SU-DHL-6 (cell line): ENCODE measurements around the gene MAN1B1.

ENCODE experiments used
- H2AFZ ChIP-seq: fragments of 200-600 bp; sonication (generic); 2 replicates; pipeline ENCODE4 v1.6.1; 2014; ENCODE audit warnings: low read depth, mild to moderate bottlenecking, moderate library complexity, mixed read lengths, antibody characterized with exemption, low read length; ENCODE audit not compliant: severe bottlenecking
- H3F3A ChIP-seq: fragments of 200-600 bp; shearing (Covaris generic); 2 replicates; pipeline ENCODE4 v1.6.0; 2016; ENCODE audit warnings: antibody characterized with exemption, mild to moderate bottlenecking; ENCODE audit not compliant: insufficient read depth
- H3K27ac ChIP-seq: fragments of 200-600 bp; sonication (generic); 2 replicates; pipeline ENCODE4 v1.5.1; 2016; ENCODE audit warnings: low read depth, mild to moderate bottlenecking, low read length, moderate library complexity, mixed read lengths
- H3K27me3 ChIP-seq: fragments of 200-600 bp; sonication (generic), shearing (Covaris generic); 2 replicates; pipeline ENCODE4 v1.6.0; 2014; ENCODE audit warnings: mild to moderate bottlenecking, low read length
- H3K36me3 ChIP-seq: fragments of 200-600 bp; sonication (generic); 2 replicates; pipeline ENCODE4 v1.6.1; 2014; ENCODE audit warnings: mild to moderate bottlenecking, low read length, mixed read lengths
- H3K4me2 ChIP-seq: fragments of 300-600, 200-600 bp; shearing (Covaris generic), sonication (generic); 2 replicates; pipeline ENCODE4 v1.6.0; 2014; ENCODE audit warnings: low read length, low read depth, mild to moderate bottlenecking; ENCODE audit not compliant: poor library complexity, severe bottlenecking
- H3K4me3 ChIP-seq: fragments of 200-600 bp; sonication (generic); 2 replicates; pipeline ENCODE4 v1.5.1; 2014; ENCODE audit warnings: antibody characterized with exemption, low read length, mild to moderate bottlenecking, mixed read lengths; ENCODE audit not compliant: insufficient read depth, poor library complexity, severe bottlenecking
- H3K79me2 ChIP-seq: fragments of 200-600 bp; sonication (generic); 2 replicates; pipeline ENCODE4 v1.6.1; 2014; ENCODE audit warnings: mild to moderate bottlenecking, low read length, moderate library complexity; ENCODE audit not compliant: insufficient read depth
- H3K9ac ChIP-seq: fragments of 200-600 bp; sonication (generic); 2 replicates; pipeline ENCODE4 v1.7.0; 2014; ENCODE audit warnings: mild to moderate bottlenecking, low read length
- H3K9me2 ChIP-seq: fragments of 200-600 bp; sonication (generic); replicated peaks from 2 replicates; pipeline ENCODE4 v1.6.1; 2014; ENCODE audit warnings: low read length; ENCODE audit not compliant: insufficient read depth
- H3K9me3 ChIP-seq: fragments of 200-600 bp; sonication (generic); 2 replicates; pipeline ENCODE4 v1.6.1; 2014; ENCODE audit warnings: low read length, mixed read lengths; ENCODE audit not compliant: insufficient read depth
- H4K20me1 ChIP-seq: fragments of 200-600 bp; sonication (generic); 2 replicates; pipeline ENCODE4 v1.6.1; 2014; ENCODE audit warnings: low read depth, mild to moderate bottlenecking, antibody characterized with exemption, low read length, moderate library complexity, mixed read lengths
- EZH2phosphoT487 ChIP-seq: fragments of 200-600 bp; sonication (generic), shearing (Covaris generic); conservative IDR thresholded peaks from 2 replicates; pipeline ENCODE4 v1.6.1; 2018; ENCODE audit warnings: mild to moderate bottlenecking, antibody characterized with exemption, low read length, moderate library complexity, mixed read lengths
- TF ChIP-seq, protein P1 (sequence below): fragments of 200-600 bp; sonication (generic); IDR thresholded peaks from one replicate; pipeline ENCODE4 v1.5.1; 2017; ENCODE audit warnings: antibody characterized with exemption, mild to moderate bottlenecking, low read length, moderate library complexity; ENCODE audit not compliant: insufficient read depth, poor library complexity, severe bottlenecking

MAN1B1 gene

DNA sequence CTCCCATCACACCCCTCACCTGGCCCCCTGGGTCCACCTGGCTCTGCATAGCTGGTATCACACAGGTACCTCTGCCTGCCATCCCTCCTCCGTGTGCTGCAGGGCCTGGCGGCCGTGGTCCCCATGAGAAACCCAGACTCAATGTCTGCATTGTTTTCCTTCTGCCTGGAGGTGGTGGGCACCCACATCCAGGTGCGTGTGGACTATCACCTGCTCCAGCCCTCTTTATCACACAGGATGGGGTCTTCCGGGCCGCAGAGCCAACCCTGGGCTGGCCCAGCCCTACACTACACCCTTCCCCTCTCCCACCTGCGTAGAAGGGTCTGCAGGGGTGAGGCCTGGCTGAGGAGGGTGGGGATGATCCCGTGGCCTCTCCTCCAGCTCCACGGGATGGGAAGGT is 47.9 kb upstream of the MAN1B1 start:
- Histone ChIP-seq H2AFZ (no peak overlapping the region), H4K20me1 (no peaks in the 10 kb centered on the region), H3K9me2 (no peaks in the 10 kb centered on the region), H3K79me2 (no peaks in the 10 kb centered on the region), H3K4me3 (no peak overlapping the region), H3K36me3 (no peaks in the 10 kb centered on the region), H3K4me2 (no peak overlapping the region), H3K9me3 (no peaks in the 10 kb centered on the region), H3K27ac (no peak overlapping the region), H3F3A (no peaks in the 10 kb centered on the region), H3K27me3 (no peaks in the 10 kb centered on the region), H3K9ac (no peak overlapping the region)
- no peak for TF ChIP-seq EZH2phosphoT487
- TF ChIP-seq, protein P1, sequence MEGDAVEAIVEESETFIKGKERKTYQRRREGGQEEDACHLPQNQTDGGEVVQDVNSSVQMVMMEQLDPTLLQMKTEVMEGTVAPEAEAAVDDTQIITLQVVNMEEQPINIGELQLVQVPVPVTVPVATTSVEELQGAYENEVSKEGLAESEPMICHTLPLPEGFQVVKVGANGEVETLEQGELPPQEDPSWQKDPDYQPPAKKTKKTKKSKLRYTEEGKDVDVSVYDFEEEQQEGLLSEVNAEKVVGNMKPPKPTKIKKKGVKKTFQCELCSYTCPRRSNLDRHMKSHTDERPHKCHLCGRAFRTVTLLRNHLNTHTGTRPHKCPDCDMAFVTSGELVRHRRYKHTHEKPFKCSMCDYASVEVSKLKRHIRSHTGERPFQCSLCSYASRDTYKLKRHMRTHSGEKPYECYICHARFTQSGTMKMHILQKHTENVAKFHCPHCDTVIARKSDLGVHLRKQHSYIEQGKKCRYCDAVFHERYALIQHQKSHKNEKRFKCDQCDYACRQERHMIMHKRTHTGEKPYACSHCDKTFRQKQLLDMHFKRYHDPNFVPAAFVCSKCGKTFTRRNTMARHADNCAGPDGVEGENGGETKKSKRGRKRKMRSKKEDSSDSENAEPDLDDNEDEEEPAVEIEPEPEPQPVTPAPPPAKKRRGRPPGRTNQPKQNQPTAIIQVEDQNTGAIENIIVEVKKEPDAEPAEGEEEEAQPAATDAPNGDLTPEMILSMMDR: no peak

DNA sequence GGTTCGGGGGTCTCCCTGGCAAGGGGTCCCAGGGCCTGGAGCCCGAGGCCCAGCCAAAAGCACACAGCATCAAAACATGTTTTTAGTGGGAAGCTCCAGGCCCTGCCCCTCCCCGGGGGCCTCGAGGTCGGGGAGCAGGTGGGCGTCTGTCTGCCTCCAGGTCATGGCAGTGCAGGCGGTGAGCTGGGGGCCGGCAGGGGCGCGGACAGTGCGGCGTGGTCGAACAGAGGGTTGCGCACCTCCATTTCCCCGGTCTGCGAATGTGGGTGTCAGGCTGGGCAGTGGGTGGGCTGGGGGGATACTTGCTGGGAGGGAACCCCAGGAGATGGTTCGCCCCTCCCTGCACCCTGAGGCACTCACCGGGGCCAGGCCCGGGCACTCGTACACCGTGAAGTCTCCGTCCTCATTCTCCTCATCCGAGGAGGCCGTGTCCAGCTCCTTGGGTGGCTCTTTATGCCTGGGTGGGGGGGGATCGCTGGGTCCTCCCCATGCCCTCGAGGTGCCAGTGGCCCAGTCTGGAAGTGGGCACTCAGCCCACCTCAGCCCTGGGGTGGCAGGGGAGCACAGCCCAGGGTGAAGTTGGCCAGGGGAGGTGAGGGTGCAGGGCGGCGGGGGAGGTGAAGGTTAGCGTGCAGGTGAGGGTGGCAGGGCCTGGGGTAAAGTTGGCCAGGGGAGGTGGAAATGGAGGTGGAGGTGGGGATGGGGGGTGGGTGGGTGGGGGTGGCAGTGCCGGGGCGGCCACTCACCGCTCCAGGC is 47.0 kb upstream of the MAN1B1 start:
- Histone ChIP-seq H3K4me3 (no peak overlapping the region), H2AFZ (no peak overlapping the region), H3K79me2 (no peaks in the 10 kb centered on the region), H3K27me3 (no peaks in the 10 kb centered on the region), H4K20me1 (no peaks in the 10 kb centered on the region), H3K9ac (no peak overlapping the region), H3K4me2 (no peak overlapping the region), H3K9me2 (no peaks in the 10 kb centered on the region), H3K27ac (no peak overlapping the region), H3K36me3 (no peaks in the 10 kb centered on the region), H3K9me3 (no peaks in the 10 kb centered on the region), H3F3A (no peaks in the 10 kb centered on the region)
- TF ChIP-seq, protein P1: no peak
- no peak for TF ChIP-seq EZH2phosphoT487

- no peak overlapping the region for H3K27ac ChIP-seq
- H2AFZ ChIP-seq: no peak overlapping the region
- no peaks in the 10 kb centered on the region for H3K36me3 ChIP-seq
- no peaks in the 10 kb centered on the region for H3K27me3 ChIP-seq
- no peak overlapping the region for H3K4me2 ChIP-seq
- no peak for TF ChIP-seq EZH2phosphoT487
- TF ChIP-seq, protein P1: no peak
- H4K20me1 ChIP-seq: no peaks in the 10 kb centered on the region
- H3F3A ChIP-seq: no peaks in the 10 kb centered on the region
- H3K9ac ChIP-seq: no peak overlapping the region
- H3K9me2 ChIP-seq: no peaks in the 10 kb centered on the region
- no peak overlapping the region for H3K4me3 ChIP-seq
- H3K79me2 ChIP-seq: no peaks in the 10 kb centered on the region
- no peaks in the 10 kb centered on the region for H3K9me3 ChIP-seq
Observed at GRCh38 chr9:137040568-137040967, 46.2 kb upstream of the MAN1B1 start.
